KMS-11 (cell line): ENCODE measurements around the gene TBC1D20.

ENCODE experiments used
- H2AFZ ChIP-seq: fragments of 200-600 bp; sonication (generic); 2 replicates; pipeline ENCODE4 v1.6.1; 2016; ENCODE audit warnings: antibody characterized with exemption, mixed run types, low read depth
- H3K27ac ChIP-seq: fragments of 200-600 bp; sonication (generic); 2 replicates; pipeline ENCODE4 v1.6.1; 2016; ENCODE audit warnings: mild to moderate bottlenecking, mixed run types
- H3K27me3 ChIP-seq: fragments of 200-600 bp; sonication (generic); 2 replicates; pipeline ENCODE4 v1.6.1; 2017; ENCODE audit warnings: mild to moderate bottlenecking, low read depth, mixed run types, moderate library complexity; ENCODE audit not compliant: insufficient read depth
- H3K36me3 ChIP-seq: fragments of 200-600 bp; sonication (generic); 2 replicates; pipeline ENCODE4 v1.6.1; 2017; ENCODE audit warnings: mild to moderate bottlenecking, mixed run types; ENCODE audit not compliant: insufficient read depth
- H3K4me1 ChIP-seq: fragments of 200-600 bp; sonication (generic); 2 replicates; pipeline ENCODE4 v1.6.1; 2016; ENCODE audit warnings: mild to moderate bottlenecking, low read depth, mixed run types; ENCODE audit not compliant: poor library complexity, severe bottlenecking
- H3K4me2 ChIP-seq: fragments of 200-600 bp; sonication (generic); 2 replicates; pipeline ENCODE4 v1.7.0; 2016; ENCODE audit warnings: mild to moderate bottlenecking, mixed run types
- H3K4me3 ChIP-seq: fragments of 200-600 bp; sonication (generic); IDR thresholded peaks from 2 replicates; pipeline ENCODE4 v1.6.1; 2017; ENCODE audit warnings: low read depth, low read length, mixed read lengths; ENCODE audit not compliant: insufficient read depth
- H3K79me2 ChIP-seq: fragments of 200-600 bp; sonication (generic); 2 replicates; pipeline ENCODE4 v1.6.1; 2016; ENCODE audit warnings: low read depth, mixed run types; ENCODE audit not compliant: insufficient read depth
- H3K9ac ChIP-seq: fragments of 200-600 bp; sonication (generic); 2 replicates; pipeline ENCODE4 v1.6.1; 2016; ENCODE audit warnings: mild to moderate bottlenecking, mixed run types
- H4K20me1 ChIP-seq: fragments of 200-600 bp; sonication (generic); 2 replicates; pipeline ENCODE4 v1.6.1; 2016; ENCODE audit warnings: mild to moderate bottlenecking, mixed run types; ENCODE audit not compliant: insufficient read depth
- CTCF ChIP-seq: fragments of 200-600 bp; sonication (generic); conservative IDR thresholded peaks from 2 replicates; pipeline ENCODE4 v1.6.1; 2017; ENCODE audit warnings: low read depth, mild to moderate bottlenecking, antibody characterized with exemption, low read length, moderate library complexity, mixed read lengths

The TBC1D20 gene

GRCh38 chr20:431012-431904 lies 31.1 kb downstream of the TBC1D20 start:
- H3K79me2 ChIP-seq: no peaks in the 10 kb centered on the region
- no peak overlapping the region for H3K27ac ChIP-seq
- H3K9ac ChIP-seq: no peak overlapping the region
- H3K4me3 ChIP-seq: no peak overlapping the region
- H3K4me1 ChIP-seq: peaks cover 10% of the 10 kb centered on the region
- peak; percentile 66 for TF ChIP-seq CTCF
- H3K36me3 ChIP-seq: 0 out of 2 replicates have a peak, but pooled peaks cover 5% of the 10 kb centered on the region
- no peaks in the 10 kb centered on the region for H3K27me3 ChIP-seq
- no peak overlapping the region for H3K4me2 ChIP-seq
- H4K20me1 ChIP-seq: no peaks in the 10 kb centered on the region
- no peak overlapping the region for H2AFZ ChIP-seq

GRCh38 chr20:430091-430999 lies 32.0 kb downstream of the TBC1D20 start:
- no peak overlapping the region for H3K4me2 ChIP-seq
- no peak overlapping the region for H2AFZ ChIP-seq
- no peak overlapping the region for H3K27ac ChIP-seq
- no peaks in the 10 kb centered on the region for H4K20me1 ChIP-seq
- H3K4me1 ChIP-seq: peaks cover 6% of the 10 kb centered on the region
- H3K9ac ChIP-seq: no peak overlapping the region
- H3K36me3 ChIP-seq: 0 out of 2 replicates have a peak, but pooled peaks cover 2% of the 10 kb centered on the region
- H3K79me2 ChIP-seq: no peaks in the 10 kb centered on the region
- TF ChIP-seq CTCF: no peak
- no peak overlapping the region for H3K4me3 ChIP-seq
- H3K27me3 ChIP-seq: no peaks in the 10 kb centered on the region

- Histone ChIP-seq H2AFZ (no peak overlapping the region), H3K4me1 (peaks cover 6% of the 10 kb centered on the region), H3K9ac (no peak overlapping the region), H3K4me2 (no peak overlapping the region), H3K4me3 (no peak overlapping the region), H3K79me2 (no peaks in the 10 kb centered on the region), H3K36me3 (no peaks in the 10 kb centered on the region), H3K27me3 (no peaks in the 10 kb centered on the region), H3K27ac (no peak overlapping the region), H4K20me1 (no peaks in the 10 kb centered on the region)
- TF ChIP-seq CTCF: no peak
Measured at GRCh38 chr20:428658-429200, 33.6 kb downstream of the TBC1D20 start.

GRCh38 chr20:427849-428657 lies 34.3 kb downstream of the TBC1D20 start:
- Histone ChIP-seq H3K9ac (no peak overlapping the region), H3K4me1 (peaks cover 6% of the 10 kb centered on the region), H3K4me3 (no peak overlapping the region), H3K79me2 (no peaks in the 10 kb centered on the region), H2AFZ (no peak overlapping the region), H3K4me2 (no peak overlapping the region), H4K20me1 (no peaks in the 10 kb centered on the region), H3K36me3 (no peaks in the 10 kb centered on the region), H3K27ac (no peak overlapping the region), H3K27me3 (no peaks in the 10 kb centered on the region)
- TF ChIP-seq CTCF: no peak
